Pulmonary artery endothelial cell (primary cell): Measurements from ENCODE around the gene CD9. TPM values are rescaled to one million over a fixed set of nuclear protein-coding genes. Genes with fewer than 3 reads are reported as not detected.

Source experiments
- DNase-seq: peaks from one replicate; pipeline ENCODE4 v3.0.0-alpha.2; 2011; ENCODE audit warnings: low read depth, low spot score
- total RNA-seq: library from RNA; depleted of rRNA; stranded (reverse); fragments of >200 nt; gene quantifications from 2 replicates; pipeline ENCODE4 v1.2.3, GENCODE V29; 2014

Gene CD9
- total RNA-seq, 1 donor from 2014 or later, result 1,428 TPM

- no peak for DNase-seq
These were observed 74.3 kb downstream of the CD9 start for GRCh38 chr12:6274231-6275221.

- DNase-seq, result no peak
These were observed 76.0 kb downstream of the CD9 start for GRCh38 chr12:6275928-6276887.

- DNase-seq, result no peak
These were observed 76.9 kb downstream of the CD9 start for GRCh38 chr12:6276956-6277620.

- DNase-seq, result no peak
These were observed 77.8 kb downstream of the CD9 start for GRCh38 chr12:6277982-6278438.

GRCh38 chr12:6278439-6279255 lies 78.4 kb downstream of the CD9 start:
- DNase-seq, result no peak

GRCh38 chr12:6279256-6279628 lies 79.0 kb downstream of the CD9 start:
- no peak for DNase-seq

- DNase-seq, result no peak
These were observed 79.4 kb downstream of the CD9 start for GRCh38 chr12:6279631-6280030.

GRCh38 chr12:6280053-6280469 lies 79.9 kb downstream of the CD9 start:
- no peak for DNase-seq

GRCh38 chr12:6280672-6281071 lies 80.5 kb downstream of the CD9 start:
- DNase-seq, result no peak

GRCh38 chr12:6281081-6281809 lies 81.0 kb downstream of the CD9 start:
- DNase-seq, result no peak

- DNase-seq, result no peak
These were observed 82.2 kb downstream of the CD9 start for GRCh38 chr12:6282453-6282840.

- no peak for DNase-seq
These were observed 84.1 kb downstream of the CD9 start for GRCh38 chr12:6284273-6284672.

GRCh38 chr12:6285063-6285477 lies 84.9 kb downstream of the CD9 start:
- no peak for DNase-seq

GRCh38 chr12:6285532-6286306 lies 85.5 kb downstream of the CD9 start:
- no peak for DNase-seq

Other genes starting within 250 kb of the CD9 start
- 535 and 577 TPM in 2 replicates for gene VWF, start 75.7 kb upstream of the CD9 start, total RNA-seq
- gene PLEKHG6, start 110.3 kb downstream of the CD9 start, total RNA-seq, result not detected in 2 replicates
- gene TNFRSF1A, start 141.7 kb downstream of the CD9 start, total RNA-seq, result 53.3 and 72.5 TPM in 2 replicates
- gene SCNN1A, start 175.2 kb downstream of the CD9 start, total RNA-seq, result 0.13 TPM in 1 of 2 replicates, not detected in the other
- 33.6 and 53.1 TPM in 2 replicates for gene LTBR, start 183.8 kb downstream of the CD9 start, total RNA-seq
- gene CD27, start 244.6 kb downstream of the CD9 start, total RNA-seq, result not detected in 2 replicates